GM23338 (cell line): ENCODE measurements around the gene OR10P1. TPM values are rescaled to one million over a fixed set of nuclear protein-coding genes. Genes with fewer than 3 reads are reported as not detected.

Experiments
- ATAC-seq: fragments of 200-7000 bp; cut with Tn5 transposase; 3 replicates; pipeline ENCODE4 v1.9.1; 2020
- DNase-seq: peaks from one replicate; pipeline ENCODE4 v3.0.0-alpha.2; 2015; ENCODE audit warnings: low spot score
- H2AFZ ChIP-seq: fragments of 200-600 bp; sonication (generic); 2 replicates; pipeline ENCODE4 v1.8.0; 2016; ENCODE audit warnings: antibody characterized with exemption, mild to moderate bottlenecking, moderate library complexity
- H3F3A ChIP-seq: fragments of 200-600 bp; sonication (generic); replicated peaks from 2 replicates; pipeline ENCODE4 v1.8.0; 2017; ENCODE audit warnings: antibody characterized with exemption, mixed run types, low read depth
- H3K27ac ChIP-seq: fragments of 200-600 bp; sonication (generic); 2 replicates; pipeline ENCODE4 v1.6.1; 2016; ENCODE audit warnings: low read depth
- H3K27me3 ChIP-seq: fragments of 200-600 bp; sonication (generic); 2 replicates; pipeline ENCODE4 v1.8.0; 2016; ENCODE audit warnings: mild to moderate bottlenecking, mixed run types, moderate library complexity; ENCODE audit not compliant: insufficient read depth
- H3K36me3 ChIP-seq: fragments of 200-600 bp; sonication (generic); 2 replicates; pipeline ENCODE4 v1.8.0; 2016; ENCODE audit warnings: mild to moderate bottlenecking; ENCODE audit not compliant: insufficient read depth
- H3K4me1 ChIP-seq: fragments of 200-600 bp; sonication (generic); 2 replicates; pipeline ENCODE4 v1.8.0; 2016; ENCODE audit warnings: mild to moderate bottlenecking, moderate library complexity; ENCODE audit not compliant: insufficient read depth
- H3K4me2 ChIP-seq: fragments of 200-600 bp; sonication (generic); 2 replicates; pipeline ENCODE4 v1.7.1; 2017; ENCODE audit warnings: mixed run types
- H3K4me3 ChIP-seq: fragments of 200-600 bp; sonication (generic); 2 replicates; pipeline ENCODE4 v1.6.1; 2016; ENCODE audit warnings: mixed run types
- H3K79me2 ChIP-seq: fragments of 200-600 bp; sonication (generic); replicated peaks from 2 replicates; pipeline ENCODE4 v1.8.0; 2017; ENCODE audit warnings: mild to moderate bottlenecking; ENCODE audit not compliant: insufficient read depth
- H3K9me2 ChIP-seq: fragments of 200-600 bp; sonication (generic); 2 replicates; pipeline ENCODE4 v1.8.0; 2017; ENCODE audit not compliant: insufficient read depth
- H4K20me1 ChIP-seq: fragments of 200-600 bp; sonication (generic); replicated peaks from 2 replicates; pipeline ENCODE4 v1.8.0; 2017; ENCODE audit warnings: mild to moderate bottlenecking; ENCODE audit not compliant: insufficient read depth
- H3K27ac Mint-ChIP-seq: 2 replicates; pipeline ENCODE4 v1.8.0; 2020; ENCODE audit warnings: inconsistent platforms, mild to moderate bottlenecking, moderate library complexity, mixed read lengths
- H3K27me3 Mint-ChIP-seq: 3 replicates; pipeline ENCODE4 v1.8.0; 2022; ENCODE audit warnings: low read depth, mild to moderate bottlenecking, moderate library complexity, mixed read lengths, inconsistent platforms; ENCODE audit not compliant: insufficient read depth, poor library complexity
- H3K36me3 Mint-ChIP-seq: 3 replicates; pipeline ENCODE4 v1.8.0; 2021; ENCODE audit warnings: low read depth, mild to moderate bottlenecking, inconsistent platforms, moderate library complexity, mixed read lengths
- H3K4me1 Mint-ChIP-seq: 3 replicates; pipeline ENCODE4 v1.8.0; 2020; ENCODE audit warnings: mild to moderate bottlenecking, inconsistent platforms, mixed read lengths
- H3K4me3 Mint-ChIP-seq: 3 replicates; pipeline ENCODE4 v1.8.0; 2021; ENCODE audit warnings: moderate library complexity, mild to moderate bottlenecking, inconsistent platforms, mixed read lengths
- H3K9me3 Mint-ChIP-seq: 3 replicates; pipeline ENCODE4 v1.8.0; 2020; ENCODE audit warnings: moderate library complexity, mild to moderate bottlenecking, inconsistent platforms, mixed read lengths
- CREB1 ChIP-seq: fragments of 250-450 bp; sonication (Bioruptor Pico); IDR thresholded peaks from 2 replicates; pipeline ENCODE4 v1.5.0; 2020; ENCODE audit warnings: low read depth, mild to moderate bottlenecking, moderate library complexity
- CTCF ChIP-seq, 2 experiments: fragments of 200-600 bp in 1 of 2; sonication (generic) in 1 of 2; conservative IDR thresholded peaks; 2 replicates each; pipeline versions ENCODE4 v1.5.1 to v1.6.1; 2016 to 2017; ENCODE audit warnings: antibody characterized with exemption in 2 of 2, low read depth in 2 of 2, mild to moderate bottlenecking in 2 of 2, moderate library complexity in 1 of 2
- ETS1 ChIP-seq: IDR thresholded peaks from 2 replicates; pipeline ENCODE4 v1.6.1; 2016; ENCODE audit warnings: antibody characterized with exemption
- EZH2 ChIP-seq: fragments of 200-600 bp; sonication (generic); IDR thresholded peaks from one replicate; pipeline ENCODE4 v1.8.0; 2017; ENCODE audit warnings: antibody characterized with exemption, mild to moderate bottlenecking, low read depth; ENCODE audit not compliant: unreplicated experiment
- EZH2phosphoT487 ChIP-seq: fragments of 200-600 bp; sonication (generic); IDR thresholded peaks from one replicate; pipeline ENCODE4 v1.8.1; 2018; ENCODE audit warnings: antibody characterized with exemption; ENCODE audit not compliant: unreplicated experiment
- JUNB ChIP-seq: IDR thresholded peaks from one replicate; pipeline ENCODE4 v1.6.1; 2016; ENCODE audit warnings: antibody characterized with exemption; ENCODE audit not compliant: unreplicated experiment
- NANOG ChIP-seq: IDR thresholded peaks from 2 replicates; pipeline ENCODE4 v1.6.1; 2016; ENCODE audit warnings: antibody characterized with exemption, borderline replicate concordance
- POLR2AphosphoS5 ChIP-seq: IDR thresholded peaks from 2 replicates; pipeline ENCODE4 v1.6.1; 2016; ENCODE audit warnings: antibody characterized with exemption, low read depth
- REST ChIP-seq: IDR thresholded peaks from one replicate; pipeline ENCODE4 v1.6.1; 2018; ENCODE audit warnings: antibody characterized with exemption; ENCODE audit not compliant: unreplicated experiment
- STAT1 ChIP-seq: IDR thresholded peaks from one replicate; pipeline ENCODE4 v1.6.1; 2016; ENCODE audit warnings: antibody characterized with exemption; ENCODE audit not compliant: unreplicated experiment
- ZNF114 ChIP-seq: fragments of 250-450 bp; sonication (Bioruptor Pico); IDR thresholded peaks from 2 replicates; pipeline ENCODE4 v1.5.0; 2020; ENCODE audit warnings: mild to moderate bottlenecking, moderate library complexity
- ZNF331 ChIP-seq: fragments of 250-450 bp; sonication (Bioruptor Pico); IDR thresholded peaks from 2 replicates; pipeline ENCODE4 v1.5.0; 2020; ENCODE audit warnings: low read depth, mild to moderate bottlenecking, moderate library complexity
- ZNF462 ChIP-seq: fragments of 250-450 bp; sonication (Bioruptor Pico); IDR thresholded peaks from 2 replicates; pipeline ENCODE4 v1.5.0; 2020; ENCODE audit warnings: mild to moderate bottlenecking, moderate library complexity
- polyA plus RNA-seq: library from polyadenylated mRNA; unstranded; fragments of >200 nt; fragmentation: Nextera tagmentation; extraction: Ambion mirVana; gene quantifications from 2 replicates; pipeline ENCODE4 v1.2.1, GENCODE V29; 2016
- total RNA-seq: library from RNA; depleted of rRNA; stranded (reverse); fragments of >200 nt; shearing (Covaris generic); gene quantifications from 2 replicates; pipeline ENCODE4 v1.2.3, GENCODE V29; 2014

OR10P1 gene
- total and polyA plus RNA-seq, 2 experiments from 2014 or later = not detected

- no peak overlapping the region for H3K27ac ChIP-seq
- Mint-ChIP-seq H3K9me3 (no peaks in the 10 kb centered on the region), H3K27ac (no peak overlapping the region), H3K36me3 (no peaks in the 10 kb centered on the region), H3K27me3 (peaks cover 2% of the 10 kb centered on the region), H3K4me3 (no peak overlapping the region), H3K4me1 (no peaks in the 10 kb centered on the region)
- TF ChIP-seq JUNB (no peak), EZH2 (no peak), CREB1 (CRISPR knock-in tag) (no peak), REST (no peak), POLR2AphosphoS5 (no peak), EZH2phosphoT487 (no peak), ZNF462 (CRISPR knock-in tag) (no peak), ZNF331 (CRISPR knock-in tag) (no peak), STAT1 (no peak), NANOG (no peak), ZNF114 (CRISPR knock-in tag) (no peak), ETS1 (no peak), CTCF (conservative IDR thresholded peaks at IDR 0.05; ENCODE audit: low read depth in 2 of 2) (no peak)
- no peaks in the 10 kb centered on the region for H3K79me2 ChIP-seq
- no peaks in the 10 kb centered on the region for H3K9me2 ChIP-seq
- no peaks in the 10 kb centered on the region for H3F3A ChIP-seq
- ATAC-seq = no peak
- no peak for DNase-seq
- H3K4me3 ChIP-seq = no peak overlapping the region
- H4K20me1 ChIP-seq = no peaks in the 10 kb centered on the region
- H2AFZ ChIP-seq = no peak overlapping the region
- no peaks in the 10 kb centered on the region for H3K4me1 ChIP-seq
- H3K36me3 ChIP-seq = no peaks in the 10 kb centered on the region
- no peaks in the 10 kb centered on the region for H3K27me3 ChIP-seq
- H3K4me2 ChIP-seq = no peak overlapping the region
Measured at GRCh38 chr12:55670276-55670675, 33.6 kb downstream of the OR10P1 start.
